Ishikawa (cell line): ENCODE data around the gene FLOT1.

Experiments used
- CEBPB ChIP-seq: IDR thresholded peaks from 2 replicates; pipeline ENCODE4 v1.6.1; 2012
- CREB1 ChIP-seq: IDR thresholded peaks from 2 replicates; pipeline ENCODE4 v1.6.1; 2012; ENCODE audit warnings: low read depth
- EGR1 ChIP-seq: IDR thresholded peaks from 2 replicates; pipeline ENCODE4 v1.6.1; 2012
- EP300 ChIP-seq: IDR thresholded peaks from 2 replicates; pipeline ENCODE4 v1.6.1; 2012; ENCODE audit warnings: borderline replicate concordance
- FOXM1 ChIP-seq: IDR thresholded peaks from 2 replicates; pipeline ENCODE4 v1.6.1; 2012; ENCODE audit warnings: low read depth, borderline replicate concordance
- MAX ChIP-seq: IDR thresholded peaks from 2 replicates; pipeline ENCODE4 v1.6.1; 2012
- NFIC ChIP-seq: IDR thresholded peaks from 2 replicates; pipeline ENCODE4 v1.6.1; 2012
- RAD21 ChIP-seq: IDR thresholded peaks from 2 replicates; pipeline ENCODE4 v1.6.1; 2012; ENCODE audit warnings: low read depth
- REST ChIP-seq: IDR thresholded peaks from 2 replicates; pipeline ENCODE4 v1.6.1; 2012; ENCODE audit warnings: low read depth, mild to moderate bottlenecking
- TAF1 ChIP-seq: IDR thresholded peaks from 2 replicates; pipeline ENCODE4 v1.6.1; 2012; ENCODE audit warnings: low read depth, mild to moderate bottlenecking
- TCF12 ChIP-seq: IDR thresholded peaks from 2 replicates; pipeline ENCODE4 v1.6.1; 2012; ENCODE audit warnings: low read depth
- TEAD4 ChIP-seq: IDR thresholded peaks from 2 replicates; pipeline ENCODE4 v1.6.1; 2012
- USF1 ChIP-seq: IDR thresholded peaks from 2 replicates; pipeline ENCODE4 v1.6.1; 2012
- YY1 ChIP-seq: IDR thresholded peaks from 2 replicates; pipeline ENCODE4 v1.6.1; 2012; ENCODE audit warnings: low read depth
- ZBTB7A ChIP-seq: IDR thresholded peaks from 2 replicates; pipeline ENCODE4 v1.6.1; 2012; ENCODE audit warnings: low read depth

The FLOT1 gene

GRCh38 chr6:30709101-30709868 is 33.2 kb downstream of the FLOT1 start:
- TF ChIP-seq YY1: no peak
- TF ChIP-seq RAD21: no peak
- no peak for TF ChIP-seq TCF12
- TF ChIP-seq MAX: no peak
- no peak for TF ChIP-seq FOXM1
- TF ChIP-seq EGR1: no peak
- TF ChIP-seq TAF1: no peak
- TF ChIP-seq USF1: no peak
- no peak for TF ChIP-seq REST
- TF ChIP-seq ZBTB7A: no peak
- no peak for TF ChIP-seq NFIC
- no peak for TF ChIP-seq CEBPB
- TF ChIP-seq EP300: no peak
- no peak for TF ChIP-seq CREB1
- no peak for TF ChIP-seq TEAD4

GRCh38 chr6:30707281-30707850 is 35.1 kb downstream of the FLOT1 start:
- TF ChIP-seq TEAD4 (peak; percentile 35; the same call in 1 of the 2 replicates), EGR1 (no peak), ZBTB7A (no peak), CREB1 (no peak), TCF12 (peak; percentile 81), EP300 (peak; percentile 44), USF1 (0 out of 2 replicates have a peak, but pooled peaks have one; percentile 17), NFIC (peak; percentile 95), CEBPB (peak; percentile 80; the same call in 1 of the 2 replicates), MAX (peak; percentile 73)

GRCh38 chr6:30705620-30706019 is 36.9 kb downstream of the FLOT1 start:
- TF ChIP-seq USF1 (no peak), REST (no peak), EGR1 (no peak), EP300 (no peak), TEAD4 (no peak), MAX (no peak), CEBPB (no peak), CREB1 (no peak), NFIC (no peak), RAD21 (no peak), TCF12 (no peak), TAF1 (no peak), ZBTB7A (no peak)

- TF ChIP-seq FOXM1 (no peak), RAD21 (no peak), TCF12 (no peak), MAX (no peak), EP300 (no peak)
Observed at GRCh38 chr6:30703821-30704220, 38.7 kb downstream of the FLOT1 start.

GRCh38 chr6:30703011-30703410 is 39.5 kb downstream of the FLOT1 start:
- TF ChIP-seq REST: no peak
